GM12872 (cell line): ENCODE measurements around the gene ABHD16B.

Experiments used
- CTCF ChIP-seq: IDR thresholded peaks from 3 replicates; pipeline ENCODE4 v1.5.1; 2011; ENCODE audit warnings: low read depth, mild to moderate bottlenecking, low read length, moderate library complexity; ENCODE audit not compliant: insufficient read depth

Gene ABHD16B

GRCh38 chr20:63886921-63887320 lies 25.6 kb downstream of the ABHD16B start:
- no peak for TF ChIP-seq CTCF

DNA sequence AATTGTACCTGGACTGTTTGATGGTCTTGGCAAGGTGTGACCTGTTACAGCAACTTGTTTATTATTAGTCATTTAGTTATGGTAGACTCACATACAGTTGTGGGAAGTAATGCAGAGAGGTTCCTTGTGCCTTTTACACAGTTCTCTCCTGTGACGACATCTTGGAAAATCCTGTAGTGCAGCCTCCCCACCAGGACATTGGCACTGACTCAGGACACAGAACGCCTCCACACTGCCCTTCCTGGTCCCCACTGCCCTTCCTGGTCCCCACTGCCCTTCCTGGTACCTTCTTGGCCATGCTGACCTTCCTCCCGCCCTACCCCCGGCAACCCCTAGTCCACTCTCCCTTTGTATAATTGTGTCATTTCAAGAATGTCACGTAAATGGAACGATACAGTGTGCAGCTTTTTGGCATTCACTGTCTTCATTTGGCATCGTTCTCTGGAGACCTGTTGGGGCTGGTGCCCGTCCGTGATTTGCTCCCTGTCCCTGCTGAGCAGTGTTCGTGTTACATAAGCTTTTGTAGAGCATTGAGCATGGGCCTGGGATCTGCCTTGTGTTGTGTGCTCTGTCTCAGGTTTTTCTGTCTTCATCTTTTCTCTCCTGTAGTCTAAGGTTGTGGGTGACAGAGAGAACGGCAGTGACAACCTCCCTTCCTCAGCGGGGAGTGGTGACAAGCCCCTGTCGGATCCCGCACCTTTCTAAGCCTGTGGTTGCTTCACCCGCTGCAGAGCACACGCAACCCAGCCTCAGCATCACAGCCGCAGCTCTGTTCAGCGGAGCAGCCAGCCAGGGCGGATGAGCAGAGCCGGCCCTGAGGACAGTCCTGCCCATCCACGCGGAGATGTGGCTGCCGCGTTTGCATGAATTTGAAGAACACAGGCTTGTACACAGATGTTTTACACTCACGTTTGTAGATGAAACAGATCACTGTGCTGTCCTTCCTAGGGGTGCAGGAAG lies 28.2 kb downstream of the ABHD16B start:
- TF ChIP-seq CTCF: no peak

GRCh38 chr20:63890201-63890576 lies 28.9 kb downstream of the ABHD16B start:
- no peak for TF ChIP-seq CTCF

DNA sequence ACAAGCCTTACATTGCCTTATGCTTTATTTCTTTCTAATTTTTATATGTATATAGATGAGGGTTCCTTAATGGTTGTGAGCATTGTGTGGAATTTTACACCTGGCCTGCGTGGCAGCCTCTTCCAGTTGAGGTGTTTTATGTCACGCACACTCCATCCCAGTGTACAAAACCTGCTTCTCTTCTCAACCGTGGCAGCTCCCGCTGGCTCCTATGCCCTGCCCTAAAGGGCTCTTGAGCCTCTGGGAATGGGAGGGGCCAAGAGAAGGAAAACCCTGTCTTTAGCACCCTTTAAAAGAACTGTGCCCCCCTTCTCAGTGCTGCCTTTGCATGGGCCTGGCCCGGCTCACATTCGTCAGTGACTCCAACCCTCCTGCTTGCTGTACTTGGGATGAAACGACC lies 29.3 kb downstream of the ABHD16B start:
- no peak for TF ChIP-seq CTCF

DNA sequence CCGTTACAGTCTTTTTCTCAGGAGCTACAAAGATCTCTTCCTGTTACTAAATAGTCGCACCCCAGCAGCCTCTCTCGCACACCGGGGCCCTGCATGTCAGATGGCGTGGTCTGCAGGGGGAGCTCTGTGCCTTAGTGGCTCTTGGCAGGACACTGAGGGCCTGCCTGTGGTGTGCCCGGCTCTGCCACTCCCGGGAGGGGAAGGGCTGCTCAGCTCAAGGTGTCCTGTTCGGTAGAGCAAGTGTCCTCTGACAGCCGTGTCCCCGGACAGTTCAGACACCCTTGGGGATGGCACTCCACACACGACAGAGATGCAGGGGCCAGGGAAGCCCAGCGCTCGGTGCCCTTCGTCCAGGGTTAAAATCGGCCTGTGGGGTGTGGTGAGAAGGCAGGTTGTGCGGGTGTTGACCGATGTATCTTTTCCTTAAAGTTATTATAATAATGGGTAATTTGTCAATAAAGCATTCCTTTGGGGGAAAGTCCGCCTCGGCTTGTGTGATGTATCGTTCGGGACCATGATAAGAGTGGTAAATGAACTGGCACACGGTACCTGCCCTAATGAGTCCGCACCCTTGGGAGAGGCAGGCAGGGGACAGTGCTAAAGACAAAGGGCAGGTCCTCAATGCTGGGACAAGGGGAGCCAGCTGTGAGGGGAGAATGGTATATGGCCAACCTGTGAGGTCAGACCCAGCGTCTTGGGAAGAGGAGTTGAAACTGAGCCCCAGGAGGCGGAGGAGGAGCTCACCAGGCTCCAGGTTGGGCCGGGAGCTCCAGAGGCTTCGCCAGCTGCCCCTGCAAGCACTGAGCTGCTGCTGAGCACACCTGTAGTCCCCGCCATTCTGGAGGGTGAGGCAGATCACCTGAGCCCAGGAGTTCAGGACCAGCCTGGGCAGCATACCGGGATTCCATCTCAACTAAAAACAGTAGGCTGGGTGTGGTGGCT lies 30.0 kb downstream of the ABHD16B start:
- TF ChIP-seq CTCF: no peak

- no peak for TF ChIP-seq CTCF
These were observed 31.1 kb downstream of the ABHD16B start for GRCh38 chr20:63892402-63892801.

- no peak for TF ChIP-seq CTCF
These were observed 32.7 kb downstream of the ABHD16B start for GRCh38 chr20:63893999-63894357.
